ENCODE results near the gene MINDY4.

GRCh38 chr7:30921540-30922401 lies 150.6 kb downstream of the MINDY4 start:
- TF ChIP-seq, protein P1, sequence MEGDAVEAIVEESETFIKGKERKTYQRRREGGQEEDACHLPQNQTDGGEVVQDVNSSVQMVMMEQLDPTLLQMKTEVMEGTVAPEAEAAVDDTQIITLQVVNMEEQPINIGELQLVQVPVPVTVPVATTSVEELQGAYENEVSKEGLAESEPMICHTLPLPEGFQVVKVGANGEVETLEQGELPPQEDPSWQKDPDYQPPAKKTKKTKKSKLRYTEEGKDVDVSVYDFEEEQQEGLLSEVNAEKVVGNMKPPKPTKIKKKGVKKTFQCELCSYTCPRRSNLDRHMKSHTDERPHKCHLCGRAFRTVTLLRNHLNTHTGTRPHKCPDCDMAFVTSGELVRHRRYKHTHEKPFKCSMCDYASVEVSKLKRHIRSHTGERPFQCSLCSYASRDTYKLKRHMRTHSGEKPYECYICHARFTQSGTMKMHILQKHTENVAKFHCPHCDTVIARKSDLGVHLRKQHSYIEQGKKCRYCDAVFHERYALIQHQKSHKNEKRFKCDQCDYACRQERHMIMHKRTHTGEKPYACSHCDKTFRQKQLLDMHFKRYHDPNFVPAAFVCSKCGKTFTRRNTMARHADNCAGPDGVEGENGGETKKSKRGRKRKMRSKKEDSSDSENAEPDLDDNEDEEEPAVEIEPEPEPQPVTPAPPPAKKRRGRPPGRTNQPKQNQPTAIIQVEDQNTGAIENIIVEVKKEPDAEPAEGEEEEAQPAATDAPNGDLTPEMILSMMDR (IDR thresholded peaks at IDR 0.05; ENCODE audit: low read depth, low read length, missing input control), result no peak
- TF ChIP-seq RAD21 (IDR thresholded peaks at IDR 0.05), result no peak
- TF ChIP-seq, protein P2, sequence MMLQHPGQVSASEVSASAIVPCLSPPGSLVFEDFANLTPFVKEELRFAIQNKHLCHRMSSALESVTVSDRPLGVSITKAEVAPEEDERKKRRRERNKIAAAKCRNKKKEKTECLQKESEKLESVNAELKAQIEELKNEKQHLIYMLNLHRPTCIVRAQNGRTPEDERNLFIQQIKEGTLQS (IDR thresholded peaks at IDR 0.05), result no peak
- TF ChIP-seq, protein P3, sequence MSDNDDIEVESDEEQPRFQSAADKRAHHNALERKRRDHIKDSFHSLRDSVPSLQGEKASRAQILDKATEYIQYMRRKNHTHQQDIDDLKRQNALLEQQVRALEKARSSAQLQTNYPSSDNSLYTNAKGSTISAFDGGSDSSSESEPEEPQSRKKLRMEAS (IDR thresholded peaks at IDR 0.05), result no peak
- no peak for TF ChIP-seq EGR1 (IDR thresholded peaks at IDR 0.05; ENCODE audit: low read depth in 2 of 2)
- TF ChIP-seq NR2F2 (IDR thresholded peaks at IDR 0.05), result no peak
- TF ChIP-seq, protein P4, sequence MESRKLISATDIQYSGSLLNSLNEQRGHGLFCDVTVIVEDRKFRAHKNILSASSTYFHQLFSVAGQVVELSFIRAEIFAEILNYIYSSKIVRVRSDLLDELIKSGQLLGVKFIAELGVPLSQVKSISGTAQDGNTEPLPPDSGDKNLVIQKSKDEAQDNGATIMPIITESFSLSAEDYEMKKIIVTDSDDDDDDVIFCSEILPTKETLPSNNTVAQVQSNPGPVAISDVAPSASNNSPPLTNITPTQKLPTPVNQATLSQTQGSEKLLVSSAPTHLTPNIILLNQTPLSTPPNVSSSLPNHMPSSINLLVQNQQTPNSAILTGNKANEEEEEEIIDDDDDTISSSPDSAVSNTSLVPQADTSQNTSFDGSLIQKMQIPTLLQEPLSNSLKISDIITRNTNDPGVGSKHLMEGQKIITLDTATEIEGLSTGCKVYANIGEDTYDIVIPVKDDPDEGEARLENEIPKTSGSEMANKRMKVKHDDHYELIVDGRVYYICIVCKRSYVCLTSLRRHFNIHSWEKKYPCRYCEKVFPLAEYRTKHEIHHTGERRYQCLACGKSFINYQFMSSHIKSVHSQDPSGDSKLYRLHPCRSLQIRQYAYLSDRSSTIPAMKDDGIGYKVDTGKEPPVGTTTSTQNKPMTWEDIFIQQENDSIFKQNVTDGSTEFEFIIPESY (IDR thresholded peaks at IDR 0.05), result no peak
- TF ChIP-seq TAF1 (conservative IDR thresholded peaks at IDR 0.05), result no peak
- TF ChIP-seq REST (IDR thresholded peaks at IDR 0.05), result no peak
- no peak for TF ChIP-seq FOXA2 (IDR thresholded peaks at IDR 0.05)
- no peak for TF ChIP-seq HNF4G (IDR thresholded peaks at IDR 0.05)
